ENCODE data around the gene CTSL.

The CTSL gene

DNA sequence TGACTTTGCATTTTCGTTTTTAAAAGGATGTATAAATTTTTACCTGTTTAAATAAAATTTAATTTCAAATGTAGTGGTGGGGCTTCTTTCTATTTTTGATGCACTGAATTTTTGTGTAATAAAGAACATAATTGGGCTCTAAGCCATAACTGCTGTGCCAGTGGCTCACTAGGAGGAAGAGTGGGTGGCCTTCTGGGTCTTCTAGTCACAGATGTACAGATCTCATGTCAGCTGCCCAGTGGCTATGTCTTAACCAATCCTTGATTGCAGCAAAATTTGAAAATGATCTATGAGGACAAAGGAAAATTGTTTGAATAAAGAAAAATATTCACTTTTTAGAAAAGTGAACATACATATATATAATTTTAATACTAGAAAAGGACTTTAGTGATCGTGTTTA lies 5.4 kb downstream of the CTSL start:
- TF ChIP-seq, protein P1, sequence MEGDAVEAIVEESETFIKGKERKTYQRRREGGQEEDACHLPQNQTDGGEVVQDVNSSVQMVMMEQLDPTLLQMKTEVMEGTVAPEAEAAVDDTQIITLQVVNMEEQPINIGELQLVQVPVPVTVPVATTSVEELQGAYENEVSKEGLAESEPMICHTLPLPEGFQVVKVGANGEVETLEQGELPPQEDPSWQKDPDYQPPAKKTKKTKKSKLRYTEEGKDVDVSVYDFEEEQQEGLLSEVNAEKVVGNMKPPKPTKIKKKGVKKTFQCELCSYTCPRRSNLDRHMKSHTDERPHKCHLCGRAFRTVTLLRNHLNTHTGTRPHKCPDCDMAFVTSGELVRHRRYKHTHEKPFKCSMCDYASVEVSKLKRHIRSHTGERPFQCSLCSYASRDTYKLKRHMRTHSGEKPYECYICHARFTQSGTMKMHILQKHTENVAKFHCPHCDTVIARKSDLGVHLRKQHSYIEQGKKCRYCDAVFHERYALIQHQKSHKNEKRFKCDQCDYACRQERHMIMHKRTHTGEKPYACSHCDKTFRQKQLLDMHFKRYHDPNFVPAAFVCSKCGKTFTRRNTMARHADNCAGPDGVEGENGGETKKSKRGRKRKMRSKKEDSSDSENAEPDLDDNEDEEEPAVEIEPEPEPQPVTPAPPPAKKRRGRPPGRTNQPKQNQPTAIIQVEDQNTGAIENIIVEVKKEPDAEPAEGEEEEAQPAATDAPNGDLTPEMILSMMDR (IDR thresholded peaks at IDR 0.05), result no peak

DNA sequence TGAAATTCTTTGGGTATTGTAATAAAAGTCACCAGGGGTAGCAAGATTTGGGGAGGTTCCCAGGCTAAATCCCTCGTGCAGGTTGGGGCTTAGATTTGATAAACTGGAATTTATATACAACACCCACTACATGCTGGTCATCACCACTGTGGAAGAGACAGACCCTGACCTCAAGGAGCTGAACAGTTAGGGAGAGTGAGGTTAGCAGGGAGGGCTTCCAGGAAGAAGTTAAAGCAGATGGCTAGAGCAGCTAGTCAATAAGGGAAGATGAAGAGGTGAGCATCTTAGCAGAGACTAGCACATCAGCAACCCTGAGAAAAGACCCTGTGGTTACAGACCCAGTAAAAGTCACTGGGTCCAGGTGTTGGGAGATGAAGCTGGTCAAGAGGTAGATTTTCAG lies 6.4 kb downstream of the CTSL start:
- TF ChIP-seq, protein P1 (IDR thresholded peaks at IDR 0.05), result no peak

DNA sequence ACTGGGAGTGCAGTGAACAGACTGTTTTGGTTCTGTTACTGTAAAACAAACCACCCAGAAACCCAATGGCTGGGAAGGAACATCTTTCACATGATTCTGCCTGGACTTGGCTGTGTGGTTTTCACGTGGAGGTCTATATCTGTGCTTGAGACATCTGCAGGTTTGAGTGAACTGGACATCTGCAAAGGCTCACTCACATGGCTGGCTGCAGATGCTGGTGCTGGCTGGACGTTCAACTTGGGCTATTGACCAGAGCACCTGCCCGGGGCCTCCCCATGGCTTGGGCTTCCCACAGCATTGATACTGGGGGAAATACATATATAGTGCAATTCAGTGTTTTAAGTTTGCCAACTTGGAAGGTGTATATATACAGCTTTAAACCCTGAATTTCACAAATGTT lies 6.8 kb downstream of the CTSL start:
- TF ChIP-seq, protein P1 (IDR thresholded peaks at IDR 0.05), result no peak

DNA sequence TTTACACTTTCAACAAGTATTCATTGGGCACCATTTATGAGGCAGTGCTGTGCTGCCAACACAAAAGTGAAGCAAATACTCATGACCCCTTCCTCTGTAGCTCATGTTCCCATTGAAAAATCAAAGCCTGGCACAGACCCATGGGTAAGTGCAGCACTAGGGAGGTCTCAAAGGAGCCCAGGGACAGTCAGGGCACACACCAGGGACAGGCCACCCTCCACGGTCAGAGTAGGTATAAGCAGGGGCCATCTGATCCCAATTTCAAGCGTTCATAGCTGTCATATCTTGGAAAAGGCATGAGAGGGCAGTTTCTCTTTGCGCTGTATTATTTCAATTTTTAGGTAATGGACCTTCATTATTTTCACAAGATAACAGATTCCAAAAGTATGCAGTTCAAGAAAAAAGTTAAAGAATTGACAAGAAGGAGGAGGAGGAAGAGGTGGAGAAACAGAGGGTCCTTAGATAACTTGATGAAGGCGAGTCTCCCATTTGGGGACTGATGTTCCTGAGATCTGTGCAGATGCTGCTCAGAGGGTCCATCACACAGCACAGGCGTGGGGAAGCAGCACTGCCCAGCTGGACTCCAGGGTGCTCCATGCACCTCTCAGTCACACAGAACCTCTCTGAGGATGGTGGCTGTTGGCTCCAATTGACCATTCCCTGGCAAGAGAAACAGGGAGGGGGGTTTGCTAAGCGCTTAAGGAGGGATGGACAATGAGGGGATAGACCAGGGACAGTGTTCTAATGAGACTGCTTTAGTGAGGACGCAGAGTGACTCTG lies 7.5 kb downstream of the CTSL start:
- TF ChIP-seq, protein P1 (IDR thresholded peaks at IDR 0.05), result no peak

DNA sequence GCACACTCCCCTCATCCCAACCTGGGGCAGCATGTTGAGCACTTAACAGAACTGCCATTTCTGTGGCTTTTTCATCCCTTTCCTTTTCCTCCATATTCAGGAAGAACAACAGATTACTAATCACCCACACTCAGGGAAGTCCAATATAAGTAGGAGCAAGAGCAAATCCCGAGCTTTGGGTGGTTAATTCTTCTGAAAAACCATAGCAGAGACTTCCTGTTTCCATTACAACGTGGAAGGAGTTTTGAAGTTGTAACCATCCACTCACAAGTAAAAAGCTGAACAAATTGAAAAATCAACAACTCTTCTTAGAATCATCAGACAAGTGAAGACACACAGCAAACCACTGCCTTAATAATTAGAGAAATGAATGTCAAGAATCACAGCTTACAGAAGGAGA lies 8.2 kb downstream of the CTSL start:
- TF ChIP-seq, protein P1 (IDR thresholded peaks at IDR 0.05), result no peak

DNA sequence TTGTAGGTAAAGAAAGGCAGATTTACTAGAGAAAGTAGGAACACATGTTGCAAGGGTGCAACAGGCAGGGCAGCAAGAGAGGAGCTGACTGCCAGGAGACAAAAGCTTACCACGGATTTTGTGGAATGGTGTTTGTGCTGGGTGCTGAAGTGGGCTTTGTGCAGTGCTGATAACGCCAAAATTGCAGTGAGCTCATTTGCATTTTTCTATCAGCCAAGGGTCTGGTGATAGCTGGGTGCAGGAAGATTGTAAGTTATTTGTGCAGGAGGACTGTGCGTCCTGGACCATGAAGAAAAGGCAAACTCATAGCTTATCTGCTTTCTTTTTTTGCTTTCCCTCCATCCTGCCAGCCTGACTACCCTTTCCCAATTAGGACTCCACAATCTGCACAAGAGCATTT lies 13.6 kb downstream of the CTSL start:
- TF ChIP-seq, protein P1 (IDR thresholded peaks at IDR 0.05), result no peak

DNA sequence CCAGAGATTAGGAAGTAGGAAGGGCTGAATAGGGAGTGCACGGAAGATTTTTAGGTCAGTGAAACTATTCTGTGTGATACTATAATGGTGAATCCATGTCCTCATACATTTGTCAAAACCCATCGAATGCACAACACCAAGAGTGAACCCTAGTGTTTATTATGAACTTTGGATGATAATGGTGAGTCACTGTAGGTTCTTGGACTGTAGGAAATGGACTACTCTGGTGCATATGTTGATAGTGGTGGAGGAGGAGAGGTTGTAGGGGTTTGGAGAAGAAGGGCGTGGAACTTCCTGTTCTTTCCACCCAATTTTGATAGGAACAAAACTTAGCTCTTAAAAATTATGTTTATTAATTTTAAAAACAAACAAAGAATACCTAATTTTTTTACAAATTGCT lies 14.3 kb downstream of the CTSL start:
- TF ChIP-seq, protein P1 (IDR thresholded peaks at IDR 0.05), result no peak

DNA sequence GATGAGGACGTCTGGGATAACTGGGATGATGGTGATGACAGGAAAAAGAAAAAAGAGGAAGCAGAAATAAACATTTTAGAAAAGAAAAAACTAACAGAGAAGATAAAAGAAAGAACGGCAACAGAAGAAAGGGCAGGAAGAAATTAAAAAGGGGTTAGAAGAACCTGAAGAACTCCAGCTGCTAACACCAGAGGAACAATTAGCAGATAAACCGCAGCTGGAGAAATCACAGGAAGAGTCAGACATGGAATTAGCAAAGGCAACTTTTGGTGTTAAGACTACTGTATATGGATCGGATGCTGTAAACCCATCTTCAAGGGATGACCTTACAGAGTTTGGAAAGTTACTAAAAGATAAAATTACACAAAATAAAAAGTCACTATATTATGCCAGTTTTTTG lies 15.4 kb downstream of the CTSL start:
- TF ChIP-seq, protein P1 (IDR thresholded peaks at IDR 0.05), result no peak

All from LNCAP (cell line).